ENCODE data around the gene TKTL1. TPM values are rescaled to one million over a fixed set of nuclear protein-coding genes. Genes with fewer than 3 reads are reported as not detected.

TKTL1 gene
- polyA plus RNA-seq, 1 donor (not counting 4 experiments of a cell fraction or from before 2014, with no cell fraction given), result not detected

DNA sequence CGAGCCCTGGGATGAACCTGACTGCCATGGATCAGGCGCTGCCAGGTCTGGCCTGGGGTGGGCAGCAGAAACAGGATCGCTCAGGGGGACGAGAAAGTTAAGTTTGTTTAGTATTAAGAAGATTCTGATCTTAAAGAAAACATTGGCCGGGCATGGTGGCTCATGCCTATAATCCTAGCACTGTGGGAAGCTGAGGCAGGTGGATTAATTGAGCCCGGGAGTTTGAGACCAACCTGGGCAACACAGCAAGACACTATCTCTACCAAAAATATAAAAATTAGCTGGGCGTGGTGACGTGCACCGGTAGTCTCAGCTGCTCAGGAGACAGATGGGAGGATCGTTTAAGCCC is 79.5 kb downstream of the TKTL1 start:
- no peaks in the 10 kb centered on the region for H4K20me1 ChIP-seq (ENCODE audit: control insufficient read depth, extremely low read depth, insufficient read depth, low read length)
- dilution Hi-C loops (cut with MboI; ENCODE audit: extremely low pct_ligation_motif_present, low sequenced_read_pairs), result no loop called here
- no peak overlapping the region for H3K4me3 ChIP-seq (ENCODE audit: control insufficient read depth in 2 of 3, extremely low read depth in 1 of 3, insufficient read depth in 2 of 3, low read depth in 1 of 3, low read length in 3 of 3)
- H3K79me2 ChIP-seq (ENCODE audit: control insufficient read depth, insufficient read depth, low read length), result peaks cover 14% of the 10 kb centered on the region
- H3K27ac ChIP-seq (ENCODE audit: control insufficient read depth, insufficient read depth, low read length), result no peak overlapping the region
- H2AFZ ChIP-seq (ENCODE audit: control insufficient read depth, low read length), result no peak overlapping the region
- no peak for FAIRE-seq
- peaks cover 27% of the 10 kb centered on the region for H3K4me1 ChIP-seq (ENCODE audit: control insufficient read depth, extremely low read depth, insufficient read depth, low read length)
- H3K4me2 ChIP-seq (ENCODE audit: control insufficient read depth, extremely low read depth, insufficient read depth, low read depth, low read length), result peak overlapping the region; percentile 10
- peaks cover 2% of the 10 kb centered on the region for H3K9me3 ChIP-seq (ENCODE audit: control insufficient read depth, low read depth, low read length)
- no peak for DNase-seq (ENCODE audit: low read depth, low spot score)
- no peak for TF ChIP-seq EZH2 (IDR thresholded peaks at IDR 0.05; ENCODE audit: low read length)
- TF ChIP-seq, protein P1, sequence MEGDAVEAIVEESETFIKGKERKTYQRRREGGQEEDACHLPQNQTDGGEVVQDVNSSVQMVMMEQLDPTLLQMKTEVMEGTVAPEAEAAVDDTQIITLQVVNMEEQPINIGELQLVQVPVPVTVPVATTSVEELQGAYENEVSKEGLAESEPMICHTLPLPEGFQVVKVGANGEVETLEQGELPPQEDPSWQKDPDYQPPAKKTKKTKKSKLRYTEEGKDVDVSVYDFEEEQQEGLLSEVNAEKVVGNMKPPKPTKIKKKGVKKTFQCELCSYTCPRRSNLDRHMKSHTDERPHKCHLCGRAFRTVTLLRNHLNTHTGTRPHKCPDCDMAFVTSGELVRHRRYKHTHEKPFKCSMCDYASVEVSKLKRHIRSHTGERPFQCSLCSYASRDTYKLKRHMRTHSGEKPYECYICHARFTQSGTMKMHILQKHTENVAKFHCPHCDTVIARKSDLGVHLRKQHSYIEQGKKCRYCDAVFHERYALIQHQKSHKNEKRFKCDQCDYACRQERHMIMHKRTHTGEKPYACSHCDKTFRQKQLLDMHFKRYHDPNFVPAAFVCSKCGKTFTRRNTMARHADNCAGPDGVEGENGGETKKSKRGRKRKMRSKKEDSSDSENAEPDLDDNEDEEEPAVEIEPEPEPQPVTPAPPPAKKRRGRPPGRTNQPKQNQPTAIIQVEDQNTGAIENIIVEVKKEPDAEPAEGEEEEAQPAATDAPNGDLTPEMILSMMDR (optimal IDR thresholded peaks at IDR 0.05 in 1 of 3, IDR thresholded peaks at IDR 0.05 in 1 of 3, conservative IDR thresholded peaks at IDR 0.05 in 1 of 3; ENCODE audit: extremely low read depth in 1 of 3, insufficient read depth in 2 of 3, low read length in 3 of 3), result no peak
- H3K9ac ChIP-seq (ENCODE audit: control insufficient read depth, extremely low read depth, insufficient read depth, low read length), result no peak overlapping the region
- H3K27me3 ChIP-seq (ENCODE audit: control insufficient read depth, extremely low read depth, insufficient read depth, low read length), result no peaks in the 10 kb centered on the region
- no peaks in the 10 kb centered on the region for H3K9me1 ChIP-seq (ENCODE audit: control insufficient read depth, extremely low read depth, insufficient read depth, low read length)
- no peaks in the 10 kb centered on the region for H3K36me3 ChIP-seq (ENCODE audit: control insufficient read depth in 2 of 2, extremely low read depth in 1 of 2, insufficient read depth in 2 of 2, low read length in 2 of 2)

DNA sequence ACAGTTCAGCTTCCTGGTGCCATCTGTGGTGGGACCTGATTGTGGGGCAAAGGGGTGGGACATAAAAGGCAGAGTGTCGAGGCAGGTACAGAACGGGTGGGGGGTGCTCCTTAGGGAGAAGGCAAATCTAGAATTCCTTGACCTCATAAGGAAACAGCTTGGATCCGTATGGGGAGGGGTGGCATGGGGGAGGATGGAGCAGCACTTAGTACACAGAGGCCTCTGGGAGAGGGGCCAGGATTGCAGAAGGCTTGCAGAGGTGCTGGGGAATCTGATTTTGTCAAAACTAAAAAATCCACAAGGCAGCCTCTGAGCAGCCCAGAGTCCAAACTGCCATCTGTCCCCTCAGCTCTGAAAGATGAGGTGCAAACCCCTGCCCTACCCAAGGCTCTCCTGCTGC is 81.2 kb downstream of the TKTL1 start:
- Histone ChIP-seq H3K4me3 (ENCODE audit: control insufficient read depth in 2 of 3, extremely low read depth in 1 of 3, insufficient read depth in 2 of 3, low read depth in 1 of 3, low read length in 3 of 3) (no peak overlapping the region), H3K9me3 (ENCODE audit: control insufficient read depth, low read depth, low read length) (peaks cover 2% of the 10 kb centered on the region), H3K4me1 (ENCODE audit: control insufficient read depth, extremely low read depth, insufficient read depth, low read length) (peaks cover 33% of the 10 kb centered on the region), H2AFZ (ENCODE audit: control insufficient read depth, low read length) (no peak overlapping the region), H3K9ac (ENCODE audit: control insufficient read depth, extremely low read depth, insufficient read depth, low read length) (no peak overlapping the region), H3K79me2 (ENCODE audit: control insufficient read depth, insufficient read depth, low read length) (peaks cover 13% of the 10 kb centered on the region), H3K9me1 (ENCODE audit: control insufficient read depth, extremely low read depth, insufficient read depth, low read length) (no peaks in the 10 kb centered on the region), H3K27ac (ENCODE audit: control insufficient read depth, insufficient read depth, low read length) (no peak overlapping the region), H4K20me1 (ENCODE audit: control insufficient read depth, extremely low read depth, insufficient read depth, low read length) (no peaks in the 10 kb centered on the region), H3K36me3 (ENCODE audit: control insufficient read depth in 2 of 2, extremely low read depth in 1 of 2, insufficient read depth in 2 of 2, low read length in 2 of 2) (peaks cover 1 to 9% of the 10 kb centered on the region in 2 experiments), H3K4me2 (ENCODE audit: control insufficient read depth, extremely low read depth, insufficient read depth, low read depth, low read length) (no peak overlapping the region), H3K27me3 (ENCODE audit: control insufficient read depth, extremely low read depth, insufficient read depth, low read length) (no peaks in the 10 kb centered on the region)
- DNase-seq (ENCODE audit: low read depth, low spot score), result no peak
- TF ChIP-seq, protein P1 (optimal IDR thresholded peaks at IDR 0.05 in 1 of 3, IDR thresholded peaks at IDR 0.05 in 1 of 3, conservative IDR thresholded peaks at IDR 0.05 in 1 of 3; ENCODE audit: extremely low read depth in 1 of 3, insufficient read depth in 2 of 3, low read length in 3 of 3), result no peak
- no peak for TF ChIP-seq EZH2 (IDR thresholded peaks at IDR 0.05; ENCODE audit: low read length)
- FAIRE-seq, result no peak
- dilution Hi-C loops (cut with MboI; ENCODE audit: extremely low pct_ligation_motif_present, low sequenced_read_pairs), result no loop called here
